SU-DHL-6 (cell line): ENCODE results near the gene PRKCZ.

Source experiments
- EZH2phosphoT487 ChIP-seq: fragments of 200-600 bp; sonication (generic), shearing (Covaris generic); conservative IDR thresholded peaks from 2 replicates; pipeline ENCODE4 v1.6.1; 2018; ENCODE audit warnings: mild to moderate bottlenecking, antibody characterized with exemption, low read length, moderate library complexity, mixed read lengths
- TF ChIP-seq, protein P1 (sequence below): fragments of 200-600 bp; sonication (generic); IDR thresholded peaks from one replicate; pipeline ENCODE4 v1.5.1; 2017; ENCODE audit warnings: antibody characterized with exemption, mild to moderate bottlenecking, low read length, moderate library complexity; ENCODE audit not compliant: insufficient read depth, poor library complexity, severe bottlenecking

DNA sequence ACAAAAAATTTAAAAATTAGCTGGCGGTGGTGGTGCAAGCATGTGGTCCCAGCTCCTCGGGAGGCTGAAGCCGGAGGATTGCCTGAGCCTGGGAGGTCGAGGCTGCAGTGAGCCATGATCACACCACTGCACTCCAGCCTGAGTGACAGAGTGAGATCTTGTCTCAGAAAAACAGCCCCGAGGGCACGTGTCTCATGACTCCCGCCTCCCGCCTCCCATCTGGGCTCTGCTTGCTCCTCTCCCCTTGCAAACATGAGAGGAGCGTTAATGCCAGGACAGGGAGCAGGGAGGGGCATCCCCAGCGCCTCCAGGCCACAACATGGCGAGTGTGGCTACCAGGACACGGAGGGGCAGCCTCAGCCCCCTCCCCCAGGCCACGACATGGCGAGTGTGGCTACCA is 116.0 kb downstream of the PRKCZ start:
- TF ChIP-seq, protein P1, sequence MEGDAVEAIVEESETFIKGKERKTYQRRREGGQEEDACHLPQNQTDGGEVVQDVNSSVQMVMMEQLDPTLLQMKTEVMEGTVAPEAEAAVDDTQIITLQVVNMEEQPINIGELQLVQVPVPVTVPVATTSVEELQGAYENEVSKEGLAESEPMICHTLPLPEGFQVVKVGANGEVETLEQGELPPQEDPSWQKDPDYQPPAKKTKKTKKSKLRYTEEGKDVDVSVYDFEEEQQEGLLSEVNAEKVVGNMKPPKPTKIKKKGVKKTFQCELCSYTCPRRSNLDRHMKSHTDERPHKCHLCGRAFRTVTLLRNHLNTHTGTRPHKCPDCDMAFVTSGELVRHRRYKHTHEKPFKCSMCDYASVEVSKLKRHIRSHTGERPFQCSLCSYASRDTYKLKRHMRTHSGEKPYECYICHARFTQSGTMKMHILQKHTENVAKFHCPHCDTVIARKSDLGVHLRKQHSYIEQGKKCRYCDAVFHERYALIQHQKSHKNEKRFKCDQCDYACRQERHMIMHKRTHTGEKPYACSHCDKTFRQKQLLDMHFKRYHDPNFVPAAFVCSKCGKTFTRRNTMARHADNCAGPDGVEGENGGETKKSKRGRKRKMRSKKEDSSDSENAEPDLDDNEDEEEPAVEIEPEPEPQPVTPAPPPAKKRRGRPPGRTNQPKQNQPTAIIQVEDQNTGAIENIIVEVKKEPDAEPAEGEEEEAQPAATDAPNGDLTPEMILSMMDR, result no peak
- no peak for TF ChIP-seq EZH2phosphoT487
